ENCODE results near the gene PIK3CD. TPM values are rescaled to one million over a fixed set of nuclear protein-coding genes. Genes with fewer than 3 reads are reported as not detected.
"Not testable (repeated sequence)": the region's sequence is repeated elsewhere in the genome, so short reads cannot be mapped to it uniquely, and the experiment has no call there.

The PIK3CD gene
- total RNA-seq, 6 experiments from 2014 or later, result 7.3 to 14.6 (median 9.2) TPM

DNA sequence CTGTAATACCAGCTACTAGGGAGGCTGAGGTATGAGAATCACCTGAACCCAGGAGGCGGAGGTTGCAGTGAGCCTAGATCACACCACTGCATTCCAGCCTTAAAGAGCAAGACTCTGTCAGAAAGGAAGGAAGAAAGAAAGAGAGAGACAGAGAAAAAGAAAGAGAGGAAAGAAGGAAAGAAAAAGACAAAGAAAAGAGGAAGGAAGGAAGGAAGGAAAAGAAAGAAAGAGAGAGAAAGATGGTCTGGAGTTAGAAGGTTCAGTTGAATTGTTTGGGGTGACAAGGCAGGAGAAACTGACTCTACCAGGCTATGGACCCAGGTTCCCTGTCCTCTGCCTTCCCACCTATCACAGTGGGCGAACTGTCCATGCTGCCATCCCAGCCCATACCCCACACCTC, 27.4 kb upstream of the PIK3CD start:
- no peak for DNase-seq
- Mint-ChIP-seq H3K27me3 (ENCODE audit: insufficient read depth) (peaks cover 1% of the 10 kb centered on the region), H3K9me3 (no peaks in the 10 kb centered on the region), H3K36me3 (ENCODE audit: low read depth) (no peaks in the 10 kb centered on the region), H3K4me1 (ENCODE audit: low read depth) (peaks cover 13% of the 10 kb centered on the region), H3K27ac (no peak overlapping the region), H3K4me3 (no peak overlapping the region)
- TF ChIP-seq, protein P1, sequence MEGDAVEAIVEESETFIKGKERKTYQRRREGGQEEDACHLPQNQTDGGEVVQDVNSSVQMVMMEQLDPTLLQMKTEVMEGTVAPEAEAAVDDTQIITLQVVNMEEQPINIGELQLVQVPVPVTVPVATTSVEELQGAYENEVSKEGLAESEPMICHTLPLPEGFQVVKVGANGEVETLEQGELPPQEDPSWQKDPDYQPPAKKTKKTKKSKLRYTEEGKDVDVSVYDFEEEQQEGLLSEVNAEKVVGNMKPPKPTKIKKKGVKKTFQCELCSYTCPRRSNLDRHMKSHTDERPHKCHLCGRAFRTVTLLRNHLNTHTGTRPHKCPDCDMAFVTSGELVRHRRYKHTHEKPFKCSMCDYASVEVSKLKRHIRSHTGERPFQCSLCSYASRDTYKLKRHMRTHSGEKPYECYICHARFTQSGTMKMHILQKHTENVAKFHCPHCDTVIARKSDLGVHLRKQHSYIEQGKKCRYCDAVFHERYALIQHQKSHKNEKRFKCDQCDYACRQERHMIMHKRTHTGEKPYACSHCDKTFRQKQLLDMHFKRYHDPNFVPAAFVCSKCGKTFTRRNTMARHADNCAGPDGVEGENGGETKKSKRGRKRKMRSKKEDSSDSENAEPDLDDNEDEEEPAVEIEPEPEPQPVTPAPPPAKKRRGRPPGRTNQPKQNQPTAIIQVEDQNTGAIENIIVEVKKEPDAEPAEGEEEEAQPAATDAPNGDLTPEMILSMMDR (IDR thresholded peaks at IDR 0.05), result no peak

GRCh38 chr1:9625030-9625429, 26.5 kb upstream of the PIK3CD start:
- H3K27ac Mint-ChIP-seq; H3K36me3 Mint-ChIP-seq (ENCODE audit: low read depth); H3K27me3 Mint-ChIP-seq (ENCODE audit: insufficient read depth); DNase-seq; H3K9me3 Mint-ChIP-seq; H3K4me3 Mint-ChIP-seq: not testable (repeated sequence)
- H3K4me1 Mint-ChIP-seq (ENCODE audit: low read depth), result peaks cover 11% of the 10 kb centered on the region

GRCh38 chr1:9626201-9626608, 25.3 kb upstream of the PIK3CD start:
- Mint-ChIP-seq H3K36me3 (ENCODE audit: low read depth) (no peaks in the 10 kb centered on the region), H3K9me3 (no peaks in the 10 kb centered on the region), H3K4me3 (peak overlapping the region; percentile 54), H3K27me3 (ENCODE audit: insufficient read depth) (peaks cover 1% of the 10 kb centered on the region), H3K4me1 (ENCODE audit: low read depth) (peaks cover 7% of the 10 kb centered on the region), H3K27ac (no peak overlapping the region)
- TF ChIP-seq, protein P1 (IDR thresholded peaks at IDR 0.05), result no peak
- no peak for DNase-seq

GRCh38 chr1:9628541-9629444, 22.7 kb upstream of the PIK3CD start:
- TF ChIP-seq, protein P1 (IDR thresholded peaks at IDR 0.05), result no peak
- Mint-ChIP-seq H3K9me3 (no peaks in the 10 kb centered on the region), H3K4me3 (no peak overlapping the region), H3K4me1 (ENCODE audit: low read depth) (peaks cover 6% of the 10 kb centered on the region), H3K27me3 (ENCODE audit: insufficient read depth) (peaks cover 9% of the 10 kb centered on the region; the same call in 1 of the 2 replicates), H3K36me3 (ENCODE audit: low read depth) (no peaks in the 10 kb centered on the region), H3K27ac (no peak overlapping the region)
- no peak for DNase-seq

DNA sequence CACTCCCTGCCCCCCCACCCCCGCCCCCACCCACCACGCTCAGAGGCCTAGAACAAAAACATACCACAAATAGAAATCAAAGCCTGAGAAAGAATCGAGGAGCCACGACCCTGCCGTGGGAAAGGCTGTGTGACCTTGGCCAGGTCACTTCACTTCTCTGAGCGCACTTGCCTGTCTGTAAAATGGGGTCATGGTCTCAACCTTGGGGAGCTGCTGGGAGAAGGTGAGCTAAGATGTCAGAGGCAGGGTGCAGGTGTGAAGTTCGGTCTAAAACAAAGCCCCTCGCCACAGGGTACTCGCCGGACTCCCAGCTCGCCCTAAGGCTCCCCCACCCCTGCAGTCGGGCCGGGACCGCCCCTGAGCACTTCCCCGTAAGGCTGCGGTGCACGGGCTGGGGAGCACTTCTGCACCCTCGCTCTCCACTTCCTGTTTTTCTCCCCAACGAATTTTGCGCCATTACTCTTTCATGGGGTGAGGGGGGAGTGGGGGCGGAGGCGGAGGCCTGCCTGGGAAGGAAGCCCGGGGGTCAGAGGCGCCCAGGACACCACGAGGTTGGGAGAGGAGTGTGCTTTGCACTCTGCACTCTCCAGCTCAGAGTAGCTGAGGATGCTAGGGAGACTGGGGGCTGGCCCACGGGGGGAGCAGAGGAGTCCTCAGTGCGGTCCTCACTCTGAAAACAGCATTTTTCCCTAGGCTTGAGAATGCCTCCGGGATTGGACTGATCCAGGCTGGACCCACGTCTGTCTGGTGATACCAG, 21.9 kb upstream of the PIK3CD start:
- Mint-ChIP-seq H3K27ac (no peak overlapping the region), H3K4me3 (no peak overlapping the region), H3K4me1 (ENCODE audit: low read depth) (peaks cover 6% of the 10 kb centered on the region)

More for the DNA sequence above, 21.9 kb upstream of the PIK3CD start:
- TF ChIP-seq, protein P1 (IDR thresholded peaks at IDR 0.05), result no peak
- Mint-ChIP-seq H3K36me3 (ENCODE audit: low read depth) (no peaks in the 10 kb centered on the region), H3K27me3 (ENCODE audit: insufficient read depth) (peaks cover 14% of the 10 kb centered on the region; the same call in 1 of the 2 replicates), H3K9me3 (peaks cover 3% of the 10 kb centered on the region)
- no peak for DNase-seq

All from HFFc6 (cell line).